ENCODE measurements around the gene ARL15.

GRCh38 chr5:54257366-54258118 is 52.8 kb downstream of the ARL15 start:
- TF ChIP-seq TEAD4 (IDR thresholded peaks at IDR 0.05; ENCODE audit: low read depth, low read length), result no peak
- no peak for TF ChIP-seq CEBPB (IDR thresholded peaks at IDR 0.05; ENCODE audit: low read depth, low read length)
- no peak for TF ChIP-seq RFX5 (IDR thresholded peaks at IDR 0.05; ENCODE audit: borderline replicate concordance, low read depth, low read length)
- TF ChIP-seq, protein P1, sequence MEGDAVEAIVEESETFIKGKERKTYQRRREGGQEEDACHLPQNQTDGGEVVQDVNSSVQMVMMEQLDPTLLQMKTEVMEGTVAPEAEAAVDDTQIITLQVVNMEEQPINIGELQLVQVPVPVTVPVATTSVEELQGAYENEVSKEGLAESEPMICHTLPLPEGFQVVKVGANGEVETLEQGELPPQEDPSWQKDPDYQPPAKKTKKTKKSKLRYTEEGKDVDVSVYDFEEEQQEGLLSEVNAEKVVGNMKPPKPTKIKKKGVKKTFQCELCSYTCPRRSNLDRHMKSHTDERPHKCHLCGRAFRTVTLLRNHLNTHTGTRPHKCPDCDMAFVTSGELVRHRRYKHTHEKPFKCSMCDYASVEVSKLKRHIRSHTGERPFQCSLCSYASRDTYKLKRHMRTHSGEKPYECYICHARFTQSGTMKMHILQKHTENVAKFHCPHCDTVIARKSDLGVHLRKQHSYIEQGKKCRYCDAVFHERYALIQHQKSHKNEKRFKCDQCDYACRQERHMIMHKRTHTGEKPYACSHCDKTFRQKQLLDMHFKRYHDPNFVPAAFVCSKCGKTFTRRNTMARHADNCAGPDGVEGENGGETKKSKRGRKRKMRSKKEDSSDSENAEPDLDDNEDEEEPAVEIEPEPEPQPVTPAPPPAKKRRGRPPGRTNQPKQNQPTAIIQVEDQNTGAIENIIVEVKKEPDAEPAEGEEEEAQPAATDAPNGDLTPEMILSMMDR (IDR thresholded peaks at IDR 0.05; ENCODE audit: control extremely low read depth in 1 of 3, insufficient read depth in 1 of 3, low read depth in 1 of 3, low read length in 3 of 3), result no peak
- no peak for TF ChIP-seq EP300 (IDR thresholded peaks at IDR 0.05; ENCODE audit: borderline replicate concordance in 1 of 2, low read depth in 2 of 2, low read length in 2 of 2)
- TF ChIP-seq EZH2 (IDR thresholded peaks at IDR 0.05; ENCODE audit: low read depth, low read length, severe bottlenecking), result no peak
- TF ChIP-seq BCL11A (IDR thresholded peaks at IDR 0.05; ENCODE audit: low read depth in 2 of 2, low read length in 2 of 2), result no peak
- TF ChIP-seq NRF1 (IDR thresholded peaks at IDR 0.05; ENCODE audit: low read depth, low read length), result no peak

All from H1 (cell line).